MCF 10A (cell line): ENCODE results near the gene DDC. TPM values are rescaled to one million over a fixed set of nuclear protein-coding genes. Genes with fewer than 3 reads are reported as not detected.

Source experiments
- Bru-seq: library from RNA; stranded (reverse); fragments of 400-500 nt; gene quantifications from one replicate; lab custom pipeline; 2021; lab: Mats Ljungman, UMichigan
- BruChase-seq, 2 experiments: library from RNA; stranded (reverse); fragments of 400-500 nt; gene quantifications; one replicate each; lab custom pipeline; 2021; lab: Mats Ljungman, UMichigan
- BruUV-seq: library from RNA; stranded (reverse); fragments of 400-500 nt; replicated peaks from 2 replicates; lab custom pipeline; 2021; lab: Mats Ljungman, UMichigan
- CTCF ChIA-PET: fragments of 300-600 bp; sonication (Branson Sonifier 250); formaldehyde crosslinking; extraction: SDS; loops from one replicate; lab custom pipeline; 2021; ENCODE audit warnings: antibody characterized with exemption, inconsistent platforms; lab: Yijun Ruan, JAX
- POLR2A ChIA-PET: fragments of 300-600, 350-650 bp; sonication (Branson Sonifier 250); formaldehyde crosslinking; extraction: SDS; loops from one replicate; lab custom pipeline; 2020; ENCODE audit warnings: antibody characterized with exemption, inconsistent platforms; lab: Yijun Ruan, JAX
- DNase-seq: peaks from one replicate; pipeline ENCODE4 v3.0.0-alpha.2; 2018; ENCODE audit not compliant: unreplicated experiment
- H3K27ac Mint-ChIP-seq: one replicate; pipeline ENCODE4 v1.8.0; 2022; ENCODE audit warnings: mild to moderate bottlenecking, low read depth, mixed read lengths; ENCODE audit not compliant: unreplicated experiment
- H3K27me3 Mint-ChIP-seq: one replicate; pipeline ENCODE4 v1.8.0; 2022; ENCODE audit warnings: mixed read lengths; ENCODE audit not compliant: insufficient read depth, unreplicated experiment
- H3K36me3 Mint-ChIP-seq: one replicate; pipeline ENCODE4 v1.8.0; 2022; ENCODE audit warnings: mild to moderate bottlenecking, moderate library complexity, mixed read lengths; ENCODE audit not compliant: insufficient read depth, unreplicated experiment
- H3K4me1 Mint-ChIP-seq: one replicate; pipeline ENCODE4 v1.8.0; 2022; ENCODE audit warnings: mixed read lengths; ENCODE audit not compliant: insufficient read depth, unreplicated experiment
- H3K4me3 Mint-ChIP-seq: one replicate; pipeline ENCODE4 v1.8.0; 2022; ENCODE audit warnings: mild to moderate bottlenecking, moderate library complexity, mixed read lengths; ENCODE audit not compliant: unreplicated experiment
- H3K9me3 Mint-ChIP-seq: one replicate; pipeline ENCODE4 v1.8.0; 2022; ENCODE audit warnings: mixed read lengths; ENCODE audit not compliant: unreplicated experiment
- CTCF ChIP-seq: fragments of 200-600 bp; IDR thresholded peaks from one replicate; pipeline ENCODE4 v1.8.0; 2022; ENCODE audit warnings: antibody characterized with exemption, mild to moderate bottlenecking; ENCODE audit not compliant: unreplicated experiment
- intact Hi-C: fragments of 100-400 bp; cut with micrococcal nuclease; formaldehyde crosslinking; loops from 2 replicates; pipeline ENCODE4 v1.14.1; 2022
- long read RNA-seq: library from polyadenylated mRNA; stranded (forward); transcript quantifications from one replicate; pipeline ENCODE4 v2.0.0, GENCODE V29; 2022
- total RNA-seq: library from RNA; stranded (reverse); gene quantifications from 2 replicates; pipeline ENCODE4 v1.2.3, GENCODE V29; 2022

DDC gene
- total RNA-seq (0.64 and 0.79 TPM in 2 replicates), Bru-seq, nascent RNA (not detected), BruChase-seq, experiment 1, labeled RNA remaining after a 6-hour chase (percentile 15 among the genes with signal in this experiment), BruChase-seq, experiment 2, labeled RNA remaining after a 2-hour chase (percentile 6 among the genes with signal in this experiment)
- long read RNA-seq, partial matches to known transcripts = 0 of 2 reads
- long read RNA-seq, other reads (novel, unspliced or antisense) = 2 of 2 reads

GRCh38 chr7:50564640-50565558 is at the start of gene DDC:
Gene DDC, minus strand, starts transcription at chr7:50565405. Its CDS starts 21,320 bp downstream, at chr7:50544085.
- H3K4me3 Mint-ChIP-seq = no peak within 1 kb of the TSS
- no peaks in the 10 kb centered on the region for H3K36me3 Mint-ChIP-seq
- H3K9me3 Mint-ChIP-seq = no peaks in the 10 kb centered on the region
- H3K27ac Mint-ChIP-seq = no peak within 1 kb of the TSS
- ChIA-PET CTCF (interaction anchor here (0.9 kb wide), 1 partner anchor 83 kb away, joined by 3 read pairs; no protein-coding TSS in a partner anchor), POLR2A (no interaction called here)
- DNase-seq = no peak
- H3K4me1 Mint-ChIP-seq = no peaks in the 10 kb centered on the region
- no peak for TF ChIP-seq CTCF
- BruUV-seq = no TSS peak
- intact Hi-C loops = no loop called here
- H3K27me3 Mint-ChIP-seq = peaks cover 22% of the 10 kb centered on the region

GRCh38 chr7:50613473-50613872 is 48.3 kb upstream of the DDC start:
- no TSS peak for BruUV-seq
- TF ChIP-seq CTCF = no peak
- POLR2A ChIA-PET = no interaction called here
- Mint-ChIP-seq H3K4me3 (no peak overlapping the region), H3K27ac (no peak overlapping the region), H3K36me3 (peaks cover 49% of the 10 kb centered on the region), H3K27me3 (no peaks in the 10 kb centered on the region), H3K9me3 (no peaks in the 10 kb centered on the region), H3K4me1 (peaks cover 7% of the 10 kb centered on the region)
- CTCF ChIA-PET = interaction anchor here (0.7 to 6.4 kb wide), 3 partner anchors 20 to 145 kb away, joined by 3 to 48 read pairs (median 15); no protein-coding TSS in a partner anchor
- DNase-seq = no peak
- intact Hi-C loops = no loop called here

GRCh38 chr7:50612704-50613103 is 47.5 kb upstream of the DDC start:
- DNase-seq = no peak
- CTCF ChIA-PET = interaction anchor here (0.6 to 6.4 kb wide), 6 partner anchors 21 to 1073 kb away, joined by 3 to 48 read pairs (median 4); no protein-coding TSS in a partner anchor
- POLR2A ChIA-PET = interaction anchor here (1.1 kb wide), 1 partner anchor 22 kb away, joined by 3 read pairs; no protein-coding TSS in a partner anchor
- TF ChIP-seq CTCF = no peak
- peaks cover 12% of the 10 kb centered on the region for H3K4me1 Mint-ChIP-seq
- BruUV-seq = no TSS peak
- H3K36me3 Mint-ChIP-seq = peaks cover 43% of the 10 kb centered on the region
- intact Hi-C loops = no loop called here
- no peaks in the 10 kb centered on the region for H3K27me3 Mint-ChIP-seq
- no peak overlapping the region for H3K4me3 Mint-ChIP-seq
- no peak overlapping the region for H3K27ac Mint-ChIP-seq
- H3K9me3 Mint-ChIP-seq = no peaks in the 10 kb centered on the region
